Measurements from ENCODE around the gene ZNF597.
"Not testable (repeated sequence)": the region's sequence is repeated elsewhere in the genome, so short reads cannot be mapped to it uniquely, and the experiment has no call there.

ZNF597 gene

GRCh38 chr16:3478242-3478925 lies 35.1 kb upstream of the ZNF597 start:
- in situ Hi-C loops (cut with HindIII; ENCODE audit: low pct_ligation_motif_present, low pct_unique_long_range_greater_than_20kb, low sequenced_read_pairs), result no loop called here
- no peak for DNase-seq

- in situ Hi-C loops (cut with HindIII; ENCODE audit: low pct_ligation_motif_present, low pct_unique_long_range_greater_than_20kb, low sequenced_read_pairs), result no loop called here
- no peak for DNase-seq
Observed at GRCh38 chr16:3476409-3476808, 33.1 kb upstream of the ZNF597 start.

GRCh38 chr16:3475604-3476375 lies 32.5 kb upstream of the ZNF597 start:
- in situ Hi-C loops (cut with HindIII; ENCODE audit: low pct_ligation_motif_present, low pct_unique_long_range_greater_than_20kb, low sequenced_read_pairs), result no loop called here
- DNase-seq, result no peak

- in situ Hi-C loops (cut with HindIII; ENCODE audit: low pct_ligation_motif_present, low pct_unique_long_range_greater_than_20kb, low sequenced_read_pairs), result not testable (repeated sequence)
Observed at GRCh38 chr16:3474870-3475269, 31.6 kb upstream of the ZNF597 start.

GRCh38 chr16:3474136-3474779 lies 31.0 kb upstream of the ZNF597 start:
- DNase-seq, result no peak
- in situ Hi-C loops (cut with HindIII; ENCODE audit: low pct_ligation_motif_present, low pct_unique_long_range_greater_than_20kb, low sequenced_read_pairs), result no loop called here

More at GRCh38 chr16:3474870-3475269, 31.6 kb upstream of the ZNF597 start:
- not testable (repeated sequence) for DNase-seq

GRCh38 chr16:3473596-3473943 lies 30.3 kb upstream of the ZNF597 start:
- DNase-seq; in situ Hi-C loops (cut with HindIII; ENCODE audit: low pct_ligation_motif_present, low pct_unique_long_range_greater_than_20kb, low sequenced_read_pairs): not testable (repeated sequence)

GRCh38 chr16:3472878-3473595 lies 29.7 kb upstream of the ZNF597 start:
- DNase-seq, result no peak
- in situ Hi-C loops (cut with HindIII; ENCODE audit: low pct_ligation_motif_present, low pct_unique_long_range_greater_than_20kb, low sequenced_read_pairs), result no loop called here

GRCh38 chr16:3471518-3472176 lies 28.3 kb upstream of the ZNF597 start:
- no peak for DNase-seq
- in situ Hi-C loops (cut with HindIII; ENCODE audit: low pct_ligation_motif_present, low pct_unique_long_range_greater_than_20kb, low sequenced_read_pairs), result no loop called here

- DNase-seq, result no peak
- in situ Hi-C loops (cut with HindIII; ENCODE audit: low pct_ligation_motif_present, low pct_unique_long_range_greater_than_20kb, low sequenced_read_pairs), result no loop called here
Observed at GRCh38 chr16:3470723-3471122, 27.4 kb upstream of the ZNF597 start.

GRCh38 chr16:3469736-3470135 lies 26.4 kb upstream of the ZNF597 start:
- in situ Hi-C loops (cut with HindIII; ENCODE audit: low pct_ligation_motif_present, low pct_unique_long_range_greater_than_20kb, low sequenced_read_pairs), result no loop called here
- no peak for DNase-seq

GRCh38 chr16:3468501-3468900 lies 25.2 kb upstream of the ZNF597 start:
- in situ Hi-C loops (cut with HindIII; ENCODE audit: low pct_ligation_motif_present, low pct_unique_long_range_greater_than_20kb, low sequenced_read_pairs), result no loop called here
- DNase-seq, result no peak

GRCh38 chr16:3467921-3468320 lies 24.6 kb upstream of the ZNF597 start:
- in situ Hi-C loops (cut with HindIII; ENCODE audit: low pct_ligation_motif_present, low pct_unique_long_range_greater_than_20kb, low sequenced_read_pairs), result no loop called here
- peak; percentile 20 for DNase-seq

GRCh38 chr16:3467182-3467581 lies 23.9 kb upstream of the ZNF597 start:
- no peak for DNase-seq
- in situ Hi-C loops (cut with HindIII; ENCODE audit: low pct_ligation_motif_present, low pct_unique_long_range_greater_than_20kb, low sequenced_read_pairs), result no loop called here

- in situ Hi-C loops (cut with HindIII; ENCODE audit: low pct_ligation_motif_present, low pct_unique_long_range_greater_than_20kb, low sequenced_read_pairs), result no loop called here
- no peak for DNase-seq
Observed at GRCh38 chr16:3465911-3466584, 22.7 kb upstream of the ZNF597 start.

GRCh38 chr16:3465301-3465700 lies 22.0 kb upstream of the ZNF597 start:
- DNase-seq, result no peak

GRCh38 chr16:3461151-3461550 lies 17.8 kb upstream of the ZNF597 start:
- no peak for DNase-seq
- in situ Hi-C loops (cut with HindIII; ENCODE audit: low pct_ligation_motif_present, low pct_unique_long_range_greater_than_20kb, low sequenced_read_pairs), result no loop called here

More at GRCh38 chr16:3465301-3465700, 22.0 kb upstream of the ZNF597 start:
- in situ Hi-C loops (cut with HindIII; ENCODE audit: low pct_ligation_motif_present, low pct_unique_long_range_greater_than_20kb, low sequenced_read_pairs), result no loop called here

GRCh38 chr16:3460585-3460984 lies 17.3 kb upstream of the ZNF597 start:
- no peak for DNase-seq
- in situ Hi-C loops (cut with HindIII; ENCODE audit: low pct_ligation_motif_present, low pct_unique_long_range_greater_than_20kb, low sequenced_read_pairs), result no loop called here

- DNase-seq, result no peak
Observed at GRCh38 chr16:3460121-3460520, 16.8 kb upstream of the ZNF597 start.

More at GRCh38 chr16:3460121-3460520, 16.8 kb upstream of the ZNF597 start:
- in situ Hi-C loops (cut with HindIII; ENCODE audit: low pct_ligation_motif_present, low pct_unique_long_range_greater_than_20kb, low sequenced_read_pairs), result no loop called here

Measured in ACHN (cell line).